Peyer's patch (tissue), 4 donors: ENCODE results near the gene KANSL2. TPM values are rescaled to one million over a fixed set of nuclear protein-coding genes. Genes with fewer than 3 reads are reported as not detected.

ENCODE experiments used
- DNase-seq, 3 donors: peaks; one replicate each; pipeline ENCODE4 v3.0.0-alpha.2; 2017 to 2019
- H3K27ac ChIP-seq, 4 donors: fragments of 200-600 bp; sonication (generic); one replicate each; pipeline ENCODE4 v1.5.1; 2016 to 2019
- H3K27me3 ChIP-seq, 2 donors: fragments of 200-600 bp; sonication (generic); one replicate each; pipeline ENCODE4 v1.5.1; 2019
- H3K36me3 ChIP-seq, 3 donors: fragments of 200-600 bp; sonication (generic); one replicate each; pipeline ENCODE4 v1.5.1; 2016 to 2019
- H3K4me1 ChIP-seq, 4 donors: fragments of 200-600 bp; sonication (generic); one replicate each; pipeline ENCODE4 v1.5.1; 2016 to 2019
- H3K4me3 ChIP-seq, 4 donors: fragments of 200-600 bp; sonication (generic); 1 replicate in 3 of 4; 2 replicates in 1 of 4; pipeline ENCODE4 v1.5.1; 2016 to 2019; ENCODE audit warnings: mild to moderate bottlenecking in 1 of 4
- H3K9me3 ChIP-seq, 4 donors: fragments of 200-600 bp; sonication (generic); one replicate each; pipeline ENCODE4 v1.5.1; 2016 to 2019; ENCODE audit warnings: mild to moderate bottlenecking in 1 of 4
- CTCF ChIP-seq, 6 experiments: fragments of 450-650 bp in 4 of 6; fragments of 200-600 bp in 2 of 6; sonication (generic) in 1 of 6; IDR thresholded peaks; one replicate each; pipeline ENCODE4 v1.5.1; 2017 to 2019; ENCODE audit warnings: antibody characterized with exemption in 6 of 6, mild to moderate bottlenecking in 3 of 6, moderate library complexity in 1 of 6
- POLR2A ChIP-seq, 2 donors: fragments of 450-650 bp; IDR thresholded peaks; one replicate each; pipeline ENCODE4 v1.5.1; 2017; ENCODE audit warnings: antibody characterized with exemption in 2 of 2, mild to moderate bottlenecking in 2 of 2, moderate library complexity in 2 of 2
- total RNA-seq, 4 donors: library from RNA; depleted of rRNA; stranded (reverse); fragments of >200 nt; gene quantifications; one replicate each; pipeline ENCODE4 v1.1.0, GENCODE V29; 2016

The KANSL2 gene
- total RNA-seq, 4 donors from 2014 or later = 14.4 to 106 (median 49.9) TPM

GRCh38 chr12:48681399-48681709, 684 bp downstream of the KANSL2 start:
- no peaks in the 10 kb centered on the region for H3K9me3 ChIP-seq
- peak overlapping the region; percentile 91 to 94 (median 92) for H3K27ac ChIP-seq
- TF ChIP-seq CTCF (IDR thresholded peaks at IDR 0.05) (no peak), POLR2A (IDR thresholded peaks at IDR 0.05) (no peak)
- peaks cover 0 to 30% (median 0%) of the 10 kb centered on the region in 3 donors for H3K36me3 ChIP-seq
- peak overlapping the region; percentile 66 to 98 (median 96) for H3K4me3 ChIP-seq
- no peaks in the 10 kb centered on the region for H3K27me3 ChIP-seq
- no peak for DNase-seq
- H3K4me1 ChIP-seq = peaks cover 0 to 35% (median 9%) of the 10 kb centered on the region in 4 donors

DNA sequence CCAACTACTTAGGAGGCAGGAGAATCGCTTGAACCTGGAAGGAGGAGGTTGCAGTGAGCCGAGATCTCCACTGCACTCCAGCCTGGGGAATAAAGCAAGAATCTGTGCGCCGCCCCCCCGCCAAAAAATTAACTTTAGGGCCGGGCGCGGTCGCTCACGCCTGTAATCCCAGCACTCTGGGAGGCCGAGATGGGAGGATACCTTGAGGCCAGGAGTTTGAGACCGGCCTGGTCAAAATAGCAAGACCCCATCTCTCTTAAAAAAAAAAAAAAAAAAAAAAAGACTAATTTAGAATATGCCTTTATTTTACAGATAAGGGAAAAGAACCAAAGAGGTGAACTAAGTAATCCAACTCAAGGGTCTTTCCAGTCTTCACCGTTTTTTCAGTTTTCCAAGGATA, 1.2 kb downstream of the KANSL2 start:
- no peak for DNase-seq
- no peaks in the 10 kb centered on the region for H3K27me3 ChIP-seq
- H3K4me1 ChIP-seq = peaks cover 0 to 35% (median 9%) of the 10 kb centered on the region in 4 donors
- TF ChIP-seq CTCF (IDR thresholded peaks at IDR 0.05) (no peak), POLR2A (IDR thresholded peaks at IDR 0.05) (no peak)
- H3K4me3 ChIP-seq = peak overlapping the region; percentile 66 to 98 (median 96)
- peaks cover 0 to 35% (median 0%) of the 10 kb centered on the region in 3 donors for H3K36me3 ChIP-seq
- H3K27ac ChIP-seq = no peak overlapping the region
- no peaks in the 10 kb centered on the region for H3K9me3 ChIP-seq

GRCh38 chr12:48678551-48679185, 3.4 kb downstream of the KANSL2 start:
- H3K9me3 ChIP-seq = no peaks in the 10 kb centered on the region
- no peak overlapping the region for H3K27ac ChIP-seq
- DNase-seq = no peak
- peaks cover 0 to 54% (median 4%) of the 10 kb centered on the region in 3 donors for H3K36me3 ChIP-seq
- no peak for TF ChIP-seq POLR2A (IDR thresholded peaks at IDR 0.05)
- TF ChIP-seq CTCF (IDR thresholded peaks at IDR 0.05) = no peak
- peaks cover 0 to 35% (median 9%) of the 10 kb centered on the region in 4 donors for H3K4me1 ChIP-seq
- no peak overlapping the region for H3K4me3 ChIP-seq
- no peaks in the 10 kb centered on the region for H3K27me3 ChIP-seq

GRCh38 chr12:48671231-48671856, 10.7 kb downstream of the KANSL2 start:
- no peaks in the 10 kb centered on the region for H3K9me3 ChIP-seq
- no peak overlapping the region for H3K27ac ChIP-seq
- no peak for TF ChIP-seq CTCF (IDR thresholded peaks at IDR 0.05)
- H3K27me3 ChIP-seq = no peaks in the 10 kb centered on the region
- no peak overlapping the region for H3K4me3 ChIP-seq
- peaks cover 0 to 98% (median 10%) of the 10 kb centered on the region in 3 donors for H3K36me3 ChIP-seq
- H3K4me1 ChIP-seq = no peaks in the 10 kb centered on the region
- no peak for DNase-seq

DNA sequence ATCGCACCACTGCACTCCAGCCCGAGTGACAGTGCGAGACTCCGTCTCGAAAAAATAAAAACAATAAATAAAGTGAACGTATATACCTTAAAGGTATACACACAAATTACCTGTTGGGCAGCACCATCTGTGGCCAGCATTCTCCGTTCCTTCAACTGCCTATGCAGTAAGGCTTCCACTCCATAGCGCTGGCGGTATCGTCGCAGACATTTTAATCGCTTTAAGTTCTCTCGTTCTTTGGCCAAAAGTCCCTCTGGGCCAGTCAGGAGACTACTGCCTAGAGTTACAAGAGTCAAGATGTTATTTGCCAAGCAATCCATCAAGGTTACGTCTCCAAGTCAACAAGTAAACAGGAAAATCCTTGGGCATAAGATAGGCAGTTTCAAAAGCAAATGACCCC, 13.0 kb downstream of the KANSL2 start:
- no peak for DNase-seq
- Histone ChIP-seq H3K27ac (no peak overlapping the region), H3K4me3 (no peak overlapping the region), H3K36me3 (peaks cover 0 to 100% (median 6%) of the 10 kb centered on the region in 3 donors), H3K9me3 (no peaks in the 10 kb centered on the region), H3K4me1 (no peaks in the 10 kb centered on the region), H3K27me3 (no peaks in the 10 kb centered on the region)
- TF ChIP-seq CTCF (IDR thresholded peaks at IDR 0.05) (no peak), POLR2A (IDR thresholded peaks at IDR 0.05) (no peak)
